Measurements from ENCODE around the gene SLC2A11. TPM values are rescaled to one million over a fixed set of nuclear protein-coding genes. Genes with fewer than 3 reads are reported as not detected.
"Not testable (repeated sequence)": the region's sequence is repeated elsewhere in the genome, so short reads cannot be mapped to it uniquely, and the experiment has no call there.

SLC2A11 gene
- total RNA-seq, 1 donor from 2014 or later = 24.0 TPM

- DNase-seq (ENCODE audit: low spot score) = no peak
Observed at GRCh38 chr22:23908587-23909205, 51.0 kb downstream of the SLC2A11 start.

DNA sequence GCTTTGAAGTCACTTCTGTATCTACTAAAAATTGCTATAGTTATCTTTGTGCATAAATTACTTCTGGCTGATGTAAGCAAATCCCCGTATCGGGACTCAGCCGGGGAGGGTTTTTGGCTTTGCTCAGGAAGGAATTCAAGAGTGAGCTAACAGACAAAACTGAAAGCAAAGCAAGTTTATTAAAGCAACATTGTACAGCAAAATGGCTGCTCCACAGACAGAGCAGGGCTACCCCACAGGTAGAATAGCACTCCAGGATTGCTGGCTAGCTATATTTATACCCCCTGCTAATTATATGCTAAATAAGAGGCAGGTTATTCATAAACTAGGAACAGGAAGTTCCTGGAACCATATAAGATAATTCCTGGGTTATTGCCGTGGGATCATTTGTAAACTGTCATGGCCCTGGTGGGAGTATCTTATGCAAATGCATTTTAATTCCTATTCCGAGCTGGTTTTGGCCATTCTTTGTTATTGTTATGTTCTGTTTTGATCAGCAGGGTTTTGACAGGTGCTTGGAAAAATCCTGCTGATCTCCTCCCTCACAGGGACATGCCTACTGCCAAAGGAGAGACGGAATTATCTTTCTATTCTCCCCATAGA lies 51.7 kb downstream of the SLC2A11 start:
- no peak for DNase-seq (ENCODE audit: low spot score)

- no peak for DNase-seq (ENCODE audit: low spot score)
Observed at GRCh38 chr22:23910496-23911190, 53.0 kb downstream of the SLC2A11 start.

- DNase-seq (ENCODE audit: low spot score) = no peak
Observed at GRCh38 chr22:23911318-23911980, 53.8 kb downstream of the SLC2A11 start.

- DNase-seq (ENCODE audit: low spot score) = no peak
Observed at GRCh38 chr22:23912293-23912903, 54.7 kb downstream of the SLC2A11 start.

GRCh38 chr22:23913306-23913660 lies 55.6 kb downstream of the SLC2A11 start:
- no peak for DNase-seq (ENCODE audit: low spot score)

- DNase-seq (ENCODE audit: low spot score) = peak; percentile 99
Observed at GRCh38 chr22:23913661-23914353, 56.1 kb downstream of the SLC2A11 start.

GRCh38 chr22:23915290-23915689 lies 57.6 kb downstream of the SLC2A11 start:
- DNase-seq (ENCODE audit: low spot score) = no peak

DNA sequence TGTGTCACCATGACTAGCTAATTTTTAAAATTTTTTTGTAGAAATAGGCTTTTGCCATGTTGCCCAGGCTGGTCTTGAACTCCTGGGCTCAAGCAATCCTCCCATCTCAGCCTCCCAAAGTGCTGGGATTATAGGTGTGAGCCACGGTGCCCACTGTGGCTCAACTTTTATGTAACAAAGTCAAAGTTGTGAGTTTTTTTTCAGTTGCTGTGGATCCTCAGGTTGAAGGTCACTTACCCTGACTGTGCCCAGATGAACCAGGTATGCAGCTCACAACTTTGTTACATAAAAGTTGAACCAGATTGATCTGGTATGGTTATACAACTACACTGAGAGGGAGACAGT lies 62.6 kb downstream of the SLC2A11 start:
- DNase-seq (ENCODE audit: low spot score) = not testable (repeated sequence)

- DNase-seq (ENCODE audit: low spot score) = not testable (repeated sequence)
Observed at GRCh38 chr22:23921586-23922201, 64.0 kb downstream of the SLC2A11 start.

DNA sequence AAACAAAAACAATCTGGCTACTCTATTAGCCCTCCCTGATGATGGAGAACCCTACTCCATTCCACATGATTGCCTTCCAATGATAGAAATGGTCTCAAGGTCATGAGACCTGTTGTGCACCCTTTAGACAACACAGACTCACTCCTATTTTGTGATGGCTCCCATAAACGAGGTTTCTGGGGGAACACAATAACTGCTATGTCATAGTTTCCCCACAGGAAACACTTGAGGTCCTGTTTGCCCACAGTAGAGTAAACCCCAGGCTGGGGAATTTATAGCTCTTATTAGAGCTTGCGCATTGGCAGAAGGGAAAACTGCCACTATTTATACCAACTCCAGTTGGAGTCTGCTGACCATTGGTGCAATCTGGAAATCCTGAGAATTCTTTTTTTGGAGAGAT lies 65.2 kb downstream of the SLC2A11 start:
- DNase-seq (ENCODE audit: low spot score) = no peak

GRCh38 chr22:23925020-23925606 lies 67.4 kb downstream of the SLC2A11 start:
- no peak for DNase-seq (ENCODE audit: low spot score)

DNA sequence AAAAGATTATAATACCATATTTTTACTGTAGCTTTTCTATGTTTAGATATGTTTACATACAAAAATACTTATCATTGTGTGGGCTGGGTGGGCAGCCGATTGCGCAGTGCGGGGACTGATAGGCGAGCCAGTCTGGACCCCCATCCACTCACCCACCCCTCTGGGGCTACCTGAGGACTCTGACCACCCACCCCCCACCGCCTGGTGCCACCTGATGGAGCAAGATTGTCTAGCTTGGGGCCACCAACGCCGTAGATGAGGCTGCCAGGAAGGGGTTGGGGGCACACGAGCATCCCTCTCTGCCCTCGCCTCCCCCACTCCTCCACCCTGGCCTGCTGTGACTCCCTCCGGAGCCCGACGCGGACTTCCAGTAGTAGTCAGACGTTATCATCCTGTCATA lies 68.9 kb downstream of the SLC2A11 start:
- no peak for DNase-seq (ENCODE audit: low spot score)

Other genes with a start within 250 kb of the SLC2A11 start
- gene DRICH1, start 225.6 kb upstream of the SLC2A11 start, total RNA-seq = 1.1 TPM
- 0.49 TPM for gene RGL4, start 166.9 kb upstream of the SLC2A11 start, total RNA-seq
- 6.8 TPM for gene ZNF70, start 106.8 kb upstream of the SLC2A11 start, total RNA-seq
- gene VPREB3, start 103.5 kb upstream of the SLC2A11 start, total RNA-seq = not detected
- 1.8 TPM for gene C22orf15, start 94.9 kb upstream of the SLC2A11 start, total RNA-seq
- gene CHCHD10, start 89.9 kb upstream of the SLC2A11 start, total RNA-seq = 148 TPM
- 4.4 TPM for gene MMP11, start 85.0 kb upstream of the SLC2A11 start, total RNA-seq
- gene SMARCB1, start 70.9 kb upstream of the SLC2A11 start, total RNA-seq = 70.7 TPM
- 6.2 TPM for gene DERL3, start 18.9 kb upstream of the SLC2A11 start, total RNA-seq
- 668 TPM for gene MIF, start 36.5 kb downstream of the SLC2A11 start, total RNA-seq
- 16.2 TPM for gene GSTT2B, start 103.3 kb downstream of the SLC2A11 start, total RNA-seq
- 3.0 TPM for gene DDTL, start 109.0 kb downstream of the SLC2A11 start, total RNA-seq
- gene DDT, start 116.6 kb downstream of the SLC2A11 start, total RNA-seq = 151 TPM
- gene GSTT2, start 122.3 kb downstream of the SLC2A11 start, total RNA-seq = 0.81 TPM
- gene GSTT4, start 147.6 kb downstream of the SLC2A11 start, total RNA-seq = not detected
- gene CABIN1, start 153.4 kb downstream of the SLC2A11 start, total RNA-seq = 88.0 TPM

Measured in mucosa of gallbladder (tissue), 1 donor.